AG10803 (cell line): ENCODE data around the gene COL23A1.

Experiments
- DNase-seq: peaks from one replicate; pipeline ENCODE4 v3.0.0; 2010; ENCODE audit warnings: low read depth
- H3K4me3 ChIP-seq: 2 replicates; pipeline ENCODE4 v1.5.1; 2011; ENCODE audit warnings: mild to moderate bottlenecking, low read length, control low read depth
- TF ChIP-seq, protein P1 (sequence below): conservative IDR thresholded peaks from 2 replicates; pipeline ENCODE4 v1.5.1; 2011; ENCODE audit warnings: mild to moderate bottlenecking, low read length, control low read depth, inconsistent platforms

Gene COL23A1

DNA sequence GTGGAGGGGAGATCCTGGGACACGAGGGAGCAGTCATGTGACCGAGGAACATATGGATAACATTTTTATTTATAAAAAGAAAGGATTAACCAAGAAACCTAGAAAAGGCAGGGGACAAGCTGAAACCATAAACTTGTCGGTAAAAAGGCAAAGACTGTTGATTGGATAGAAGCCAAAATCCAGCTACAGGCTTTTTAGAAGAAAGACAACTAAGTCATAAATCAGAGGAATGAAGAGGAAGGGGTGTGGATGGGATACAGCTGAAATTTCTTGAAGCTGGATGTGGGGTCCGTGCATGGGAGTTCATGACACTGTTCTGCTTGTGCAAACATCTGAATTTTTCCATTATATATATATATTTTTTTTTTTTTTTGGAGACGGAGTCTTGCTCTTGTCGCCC lies 246.9 kb downstream of the COL23A1 start:
- TF ChIP-seq, protein P1, sequence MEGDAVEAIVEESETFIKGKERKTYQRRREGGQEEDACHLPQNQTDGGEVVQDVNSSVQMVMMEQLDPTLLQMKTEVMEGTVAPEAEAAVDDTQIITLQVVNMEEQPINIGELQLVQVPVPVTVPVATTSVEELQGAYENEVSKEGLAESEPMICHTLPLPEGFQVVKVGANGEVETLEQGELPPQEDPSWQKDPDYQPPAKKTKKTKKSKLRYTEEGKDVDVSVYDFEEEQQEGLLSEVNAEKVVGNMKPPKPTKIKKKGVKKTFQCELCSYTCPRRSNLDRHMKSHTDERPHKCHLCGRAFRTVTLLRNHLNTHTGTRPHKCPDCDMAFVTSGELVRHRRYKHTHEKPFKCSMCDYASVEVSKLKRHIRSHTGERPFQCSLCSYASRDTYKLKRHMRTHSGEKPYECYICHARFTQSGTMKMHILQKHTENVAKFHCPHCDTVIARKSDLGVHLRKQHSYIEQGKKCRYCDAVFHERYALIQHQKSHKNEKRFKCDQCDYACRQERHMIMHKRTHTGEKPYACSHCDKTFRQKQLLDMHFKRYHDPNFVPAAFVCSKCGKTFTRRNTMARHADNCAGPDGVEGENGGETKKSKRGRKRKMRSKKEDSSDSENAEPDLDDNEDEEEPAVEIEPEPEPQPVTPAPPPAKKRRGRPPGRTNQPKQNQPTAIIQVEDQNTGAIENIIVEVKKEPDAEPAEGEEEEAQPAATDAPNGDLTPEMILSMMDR = no peak
- DNase-seq = no peak
- no peak overlapping the region for H3K4me3 ChIP-seq

DNA sequence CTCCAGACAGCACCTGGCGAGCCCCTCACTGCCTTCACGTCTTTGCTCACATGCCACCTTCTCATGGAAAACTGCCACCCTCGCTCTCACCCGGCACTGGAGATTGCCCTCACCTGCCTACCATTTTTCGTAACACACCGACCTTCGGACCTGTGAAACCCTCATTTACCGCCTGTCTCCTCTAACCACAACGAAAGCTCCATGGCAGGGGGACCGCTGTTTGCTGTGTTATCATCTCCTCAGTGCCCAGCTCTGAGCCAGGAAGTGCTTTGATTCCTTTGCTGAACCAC lies 248.4 kb downstream of the COL23A1 start:
- TF ChIP-seq, protein P1 = no peak
- H3K4me3 ChIP-seq = no peak overlapping the region

DNA sequence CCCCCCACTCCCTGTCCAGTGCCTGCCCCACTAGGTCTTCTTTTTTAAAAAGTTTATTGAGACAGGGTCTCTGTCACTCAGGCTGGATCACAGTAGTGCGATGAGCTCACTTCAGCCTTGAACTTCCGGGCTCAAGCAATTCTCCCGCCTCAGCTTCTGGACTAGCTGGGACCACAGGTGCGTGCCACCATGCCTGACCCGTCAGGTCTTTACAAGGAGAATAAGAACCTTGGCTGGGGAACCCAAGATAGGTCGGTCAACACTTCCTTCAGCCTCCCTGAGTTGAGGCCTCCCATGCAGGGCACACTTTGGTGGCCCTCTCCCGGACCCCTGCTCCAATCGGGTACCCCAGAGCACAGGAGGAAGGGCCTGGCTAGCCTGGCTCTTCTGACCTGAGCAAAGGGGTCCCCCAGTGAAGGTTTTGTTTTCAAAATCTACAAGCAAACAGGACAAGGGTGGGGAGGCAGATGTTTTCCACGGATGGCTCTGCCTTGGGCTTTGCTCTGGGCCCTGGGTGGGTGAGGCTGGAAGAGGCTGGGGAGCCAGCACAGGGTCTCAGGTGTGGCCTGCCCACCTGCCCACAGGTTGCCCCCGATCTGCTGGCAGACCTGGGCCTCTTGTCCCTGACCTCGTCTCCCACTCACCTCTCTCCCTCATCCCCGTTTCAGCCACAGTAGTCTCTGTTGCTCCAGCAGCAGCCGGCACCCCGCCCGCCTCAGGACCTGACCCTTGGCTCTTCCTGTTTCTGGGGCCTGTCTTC lies 248.9 kb downstream of the COL23A1 start:
- TF ChIP-seq, protein P1 = no peak
- no peak for DNase-seq
- H3K4me3 ChIP-seq = no peak overlapping the region

More for the DNA sequence above, 248.4 kb downstream of the COL23A1 start:
- no peak for DNase-seq

DNA sequence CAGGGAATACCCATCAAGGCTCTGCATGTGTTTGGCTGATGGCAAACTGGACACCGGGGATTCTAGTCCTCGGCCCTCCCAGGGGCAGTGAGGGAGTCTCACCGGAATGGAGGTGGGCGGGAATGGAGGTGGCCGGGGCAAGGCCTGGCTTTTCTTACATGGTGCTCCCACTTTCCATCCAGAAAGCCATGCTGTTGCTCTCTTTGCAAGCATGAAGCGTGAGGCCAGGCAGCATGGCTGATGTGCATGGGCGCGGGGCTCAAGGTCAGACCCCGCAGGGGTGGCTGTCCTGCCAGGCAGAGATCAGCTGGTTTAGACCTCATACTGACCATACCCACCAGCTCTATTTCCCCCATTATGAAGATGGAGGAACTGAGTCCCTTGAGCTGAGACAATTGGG lies 249.6 kb downstream of the COL23A1 start:
- TF ChIP-seq, protein P1 = no peak
- no peak for DNase-seq
- H3K4me3 ChIP-seq = no peak overlapping the region

DNA sequence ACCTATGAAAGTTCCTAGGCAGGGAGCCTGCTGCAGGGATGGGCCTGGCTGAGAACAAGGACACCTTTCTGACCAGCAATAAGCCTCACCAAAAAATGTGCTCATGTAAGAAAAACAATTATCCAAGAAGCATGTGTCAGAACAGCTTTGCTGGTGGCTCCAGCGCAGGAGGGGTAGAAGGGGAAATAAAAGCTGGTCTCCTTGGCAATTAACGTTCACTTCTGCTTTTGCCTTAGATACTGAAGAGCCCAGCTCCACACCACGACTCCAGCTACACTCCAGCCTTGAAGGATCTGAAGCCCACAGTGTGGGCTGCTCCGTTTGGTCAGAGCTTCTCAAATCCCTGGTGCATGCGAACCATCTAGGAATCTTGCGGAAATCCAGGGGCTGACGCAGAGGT lies 250.0 kb downstream of the COL23A1 start:
- no peak for DNase-seq
- TF ChIP-seq, protein P1 = no peak

DNA sequence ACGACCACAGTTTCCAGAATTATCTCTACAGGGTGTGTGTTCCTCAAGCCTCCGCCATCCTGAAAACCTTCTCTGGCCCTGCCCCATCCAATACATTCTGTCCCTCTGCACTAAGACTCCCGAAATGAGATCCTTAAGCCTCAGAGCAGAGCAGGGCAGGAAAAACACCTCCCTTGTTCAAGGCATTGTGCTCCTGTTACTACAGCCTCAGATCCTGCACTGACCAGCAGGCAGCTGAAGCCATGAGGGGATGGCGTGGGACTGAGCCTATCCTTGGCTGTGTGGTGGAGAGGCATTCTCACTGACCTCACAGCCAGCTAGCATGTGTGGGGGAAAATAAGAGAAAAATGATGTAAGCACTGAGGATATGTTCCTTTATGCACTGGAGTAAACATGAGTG lies 250.9 kb downstream of the COL23A1 start:
- DNase-seq = no peak
- TF ChIP-seq, protein P1 = no peak
- H3K4me3 ChIP-seq = no peak overlapping the region

More for the DNA sequence above, 250.0 kb downstream of the COL23A1 start:
- H3K4me3 ChIP-seq = no peak overlapping the region

DNA sequence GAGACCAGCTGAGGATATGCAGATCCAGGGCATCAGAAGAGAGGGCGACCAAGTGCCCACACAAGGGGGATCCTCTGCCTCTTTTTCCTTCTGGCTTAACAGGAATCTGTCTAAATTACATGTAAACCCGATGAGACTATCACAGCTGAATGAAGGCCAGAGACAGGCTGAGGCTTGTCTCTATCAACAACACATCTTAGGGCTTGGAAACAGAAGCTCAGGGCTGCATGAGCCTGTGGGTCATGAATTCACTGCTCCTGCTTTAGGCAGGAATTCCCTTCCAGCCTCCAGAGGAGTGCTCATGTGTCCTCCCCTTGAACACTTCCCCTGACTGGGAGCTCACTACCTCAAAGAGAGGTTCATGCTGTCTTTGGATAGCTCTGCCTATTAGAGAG lies 251.4 kb downstream of the COL23A1 start:
- TF ChIP-seq, protein P1 = no peak
- DNase-seq = no peak
- no peak overlapping the region for H3K4me3 ChIP-seq
